ENCODE data around the gene ADAD2. TPM values are rescaled to one million over a fixed set of nuclear protein-coding genes. Genes with fewer than 3 reads are reported as not detected.
A peak's percentile ranks its signal among the peaks of the same experiment; 100 is the strongest.

ADAD2 gene
- polyA plus RNA-seq, 1 experiment, result not detected

GRCh38 chr16:84186685-84187437 is 4.1 kb upstream of the ADAD2 start, which contains the start of gene TAF1C:
Gene TAF1C, minus strand, starts transcription at chr16:84187057. Its CDS starts 2,069 bp downstream, at chr16:84184988.
- DNase-seq (ENCODE audit: low read depth), result peak; percentile 64
- POLR2A ChIA-PET, result interaction anchor here (0.6 kb wide), 1 partner anchor 45 kb away, joined by 4 read pairs; no protein-coding TSS in a partner anchor
- peaks cover 18% of the 10 kb centered on the region for H3K36me3 ChIP-seq (ENCODE audit: control insufficient read depth, insufficient read depth, low read length)
- H3K4me3 ChIP-seq (ENCODE audit: low read depth, low read length), result peak within 1 kb of the TSS; percentile 99
- CTCF ChIA-PET, result interaction anchor here (0.6 to 4.0 kb wide), 39 partner anchors 9 to 297 kb away, joined by 3 to 60 read pairs (median 5); partner anchors contain the start of genes KCNG4 and MBTPS1
- H3K27me3 ChIP-seq (ENCODE audit: control insufficient read depth, insufficient read depth, low read length), result no peaks in the 10 kb centered on the region
- TF ChIP-seq CTCF (IDR thresholded peaks at IDR 0.05; ENCODE audit: insufficient read depth, low read depth, low read length), result peak; percentile 97

GRCh38 chr16:84191466-84191865 is 509 bp downstream of the ADAD2 start:
- TF ChIP-seq CTCF (IDR thresholded peaks at IDR 0.05; ENCODE audit: insufficient read depth, low read depth, low read length), result no peak
- no peak overlapping the region for H3K4me3 ChIP-seq (ENCODE audit: low read depth, low read length)
- no peak for DNase-seq (ENCODE audit: low read depth)
- peaks cover 3% of the 10 kb centered on the region; the same call in 1 of the 2 replicates for H3K27me3 ChIP-seq (ENCODE audit: control insufficient read depth, insufficient read depth, low read length)
- ChIA-PET CTCF (no interaction called here), POLR2A (no interaction called here)
- no peaks in the 10 kb centered on the region for H3K36me3 ChIP-seq (ENCODE audit: control insufficient read depth, insufficient read depth, low read length)

- no peak for TF ChIP-seq CTCF (IDR thresholded peaks at IDR 0.05; ENCODE audit: insufficient read depth, low read depth, low read length)
Measured at GRCh38 chr16:84193480-84193879, 2.5 kb downstream of the ADAD2 start.

GRCh38 chr16:84194018-84194417 is 3.1 kb downstream of the ADAD2 start:
- Histone ChIP-seq H3K36me3 (ENCODE audit: control insufficient read depth, insufficient read depth, low read length) (no peaks in the 10 kb centered on the region), H3K27me3 (ENCODE audit: control insufficient read depth, insufficient read depth, low read length) (peaks cover 4% of the 10 kb centered on the region; the same call in 1 of the 2 replicates), H3K4me3 (ENCODE audit: low read depth, low read length) (no peak overlapping the region)
- ChIA-PET POLR2A (no interaction called here), CTCF (no interaction called here)
- no peak for DNase-seq (ENCODE audit: low read depth)
- no peak for TF ChIP-seq CTCF (IDR thresholded peaks at IDR 0.05; ENCODE audit: insufficient read depth, low read depth, low read length)

More at GRCh38 chr16:84193480-84193879, 2.5 kb downstream of the ADAD2 start:
- Histone ChIP-seq H3K27me3 (ENCODE audit: control insufficient read depth, insufficient read depth, low read length) (peaks cover 4% of the 10 kb centered on the region; the same call in 1 of the 2 replicates), H3K4me3 (ENCODE audit: low read depth, low read length) (no peak overlapping the region), H3K36me3 (ENCODE audit: control insufficient read depth, insufficient read depth, low read length) (no peaks in the 10 kb centered on the region)
- ChIA-PET CTCF (no interaction called here), POLR2A (interaction anchor here (0.6 kb wide), 1 partner anchor 123 kb away, joined by 3 read pairs; no protein-coding TSS in a partner anchor)
- DNase-seq (ENCODE audit: low read depth), result no peak

GRCh38 chr16:84194470-84195200 is 3.7 kb downstream of the ADAD2 start:
- ChIA-PET CTCF (interaction anchor here (0.6 to 2.1 kb wide), 2 partner anchors 7 to 207 kb away, joined by 4 to 12 read pairs; partner anchors contain the start of gene TAF1C), POLR2A (no interaction called here)
- no peaks in the 10 kb centered on the region for H3K36me3 ChIP-seq (ENCODE audit: control insufficient read depth, insufficient read depth, low read length)
- H3K27me3 ChIP-seq (ENCODE audit: control insufficient read depth, insufficient read depth, low read length), result peaks cover 4% of the 10 kb centered on the region; the same call in 1 of the 2 replicates
- TF ChIP-seq CTCF (IDR thresholded peaks at IDR 0.05; ENCODE audit: insufficient read depth, low read depth, low read length), result no peak
- H3K4me3 ChIP-seq (ENCODE audit: low read depth, low read length), result no peak overlapping the region
- DNase-seq (ENCODE audit: low read depth), result no peak
